IPS DF 6.9 (cell line): ENCODE results near the gene NFATC2.
"Not testable (repeated sequence)": the region's sequence is repeated elsewhere in the genome, so short reads cannot be mapped to it uniquely, and the experiment has no call there.

Experiments used
- DNase-seq: peaks from one replicate; pipeline ENCODE4 v3.0.0-alpha.2; 2013; ENCODE audit warnings: low read depth, low spot score
- H3K27ac ChIP-seq: one replicate; pipeline ENCODE4 v1.5.1; 2013; ENCODE audit warnings: low read length, control low read depth
- H3K27me3 ChIP-seq: 2 replicates; pipeline ENCODE4 v1.6.1; 2013; ENCODE audit warnings: mild to moderate bottlenecking, low read length; ENCODE audit not compliant: control insufficient read depth, insufficient read depth
- H3K36me3 ChIP-seq: 2 replicates; pipeline ENCODE4 v1.6.1; 2013; ENCODE audit warnings: low read length; ENCODE audit not compliant: control insufficient read depth, insufficient read depth
- H3K4me1 ChIP-seq: 2 replicates; pipeline ENCODE4 v1.6.1; 2013; ENCODE audit warnings: low read length; ENCODE audit not compliant: control insufficient read depth, insufficient read depth
- H3K4me3 ChIP-seq: 2 replicates; pipeline ENCODE4 v1.5.1; 2013; ENCODE audit warnings: mild to moderate bottlenecking, low read length
- H3K9me3 ChIP-seq: 2 replicates; pipeline ENCODE4 v1.6.1; 2013; ENCODE audit warnings: low read length, inconsistent platforms; ENCODE audit not compliant: control insufficient read depth, insufficient read depth
- WGBS: extraction: QIAGEN DNeasy Blood & Tissue Kit; methylation state at CpG from one replicate; pipeline ENCODE4 v1.1.7; 2013; ENCODE audit warnings: mixed read lengths, missing lambda C conversion rate; ENCODE audit not compliant: insufficient read length, insufficient coverage; 5-methylcytosine and 5-hydroxymethylcytosine counted together

Gene NFATC2

GRCh38 chr20:51462566-51463276 lies 79.8 kb downstream of the NFATC2 start:
- Histone ChIP-seq H3K4me3 (no peak overlapping the region), H3K4me1 (peaks cover 3% of the 10 kb centered on the region), H3K27ac (no peak overlapping the region), H3K9me3 (no peaks in the 10 kb centered on the region), H3K36me3 (no peaks in the 10 kb centered on the region; the same call in 1 of the 2 replicates), H3K27me3 (no peaks in the 10 kb centered on the region)
- DNase-seq, result no peak
- no CpG with 5 or more reads among the region's 12 CpGs for WGBS

DNA sequence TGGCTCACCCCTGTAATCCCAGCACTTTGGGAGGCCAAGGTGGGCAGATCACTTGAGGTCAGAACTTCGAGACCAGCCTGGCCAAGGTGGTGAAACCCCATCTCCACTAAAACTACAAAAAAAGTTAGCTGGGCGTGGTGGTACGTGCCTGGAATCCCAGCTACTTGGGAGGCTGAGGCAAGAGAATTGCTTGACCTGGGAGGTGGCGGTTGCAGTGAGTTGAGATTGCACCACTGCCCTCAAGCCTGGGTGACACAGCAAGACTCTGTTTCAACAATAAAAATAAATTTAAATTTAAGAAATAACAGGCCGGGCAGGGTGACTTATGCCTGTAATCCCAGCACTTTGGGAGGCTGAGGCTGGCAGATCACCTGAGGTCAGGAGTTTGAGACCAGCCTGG lies 80.7 kb downstream of the NFATC2 start:
- H3K27ac ChIP-seq, DNase-seq, H3K4me3 ChIP-seq, H3K9me3 ChIP-seq, H3K4me1 ChIP-seq, H3K27me3 ChIP-seq, H3K36me3 ChIP-seq: not testable (repeated sequence)
- no CpG with 5 or more reads among the region's 5 CpGs for WGBS

GRCh38 chr20:51461306-51461705 lies 81.2 kb downstream of the NFATC2 start:
- no peak overlapping the region for H3K4me3 ChIP-seq
- DNase-seq, result no peak
- no peak overlapping the region for H3K27ac ChIP-seq
- H3K4me1 ChIP-seq, result peaks cover 3% of the 10 kb centered on the region
- no CpG with 5 or more reads among the region's 8 CpGs for WGBS
- no peaks in the 10 kb centered on the region; the same call in 1 of the 2 replicates for H3K36me3 ChIP-seq
- H3K9me3 ChIP-seq, result no peaks in the 10 kb centered on the region
- H3K27me3 ChIP-seq, result no peaks in the 10 kb centered on the region

DNA sequence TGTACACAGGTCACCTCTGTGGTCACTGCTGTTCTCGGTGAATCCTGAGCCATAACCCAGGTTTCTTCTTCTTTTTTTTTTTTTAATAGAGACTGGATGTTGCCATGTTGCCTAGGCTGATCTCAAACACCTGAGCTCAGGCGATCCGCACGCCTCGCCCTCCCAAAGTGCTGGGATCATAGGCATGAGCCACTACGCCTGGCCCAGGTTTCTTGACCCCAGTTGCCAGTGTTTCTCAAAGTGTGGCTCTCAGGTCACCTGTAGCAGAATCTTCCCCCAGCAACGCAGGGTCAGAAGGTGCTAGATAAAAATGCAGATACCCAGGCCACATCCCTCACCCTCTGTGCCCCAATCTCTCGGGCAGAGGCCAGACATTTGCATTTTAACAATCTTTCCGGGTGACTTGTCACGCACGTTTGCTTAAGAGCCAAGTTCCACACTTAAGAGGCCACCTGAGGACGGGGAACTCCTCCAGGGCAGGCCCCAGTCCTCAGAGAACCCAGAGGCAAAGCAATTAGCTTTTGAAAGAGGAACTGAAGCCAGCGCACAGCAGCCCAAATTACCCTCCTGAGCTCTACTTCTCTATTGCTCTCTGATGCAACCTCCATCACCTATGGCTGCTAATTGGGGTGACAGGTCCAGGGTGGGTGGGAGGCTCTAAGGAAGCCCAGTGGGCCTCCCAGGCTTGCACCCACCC lies 81.8 kb downstream of the NFATC2 start:
- H3K36me3 ChIP-seq, result no peaks in the 10 kb centered on the region; the same call in 1 of the 2 replicates
- H3K4me3 ChIP-seq, result no peak overlapping the region
- no peak for DNase-seq
- WGBS, result no CpG with 5 or more reads among the region's 13 CpGs
- H3K4me1 ChIP-seq, result peaks cover 3% of the 10 kb centered on the region
- no peaks in the 10 kb centered on the region for H3K9me3 ChIP-seq
- H3K27me3 ChIP-seq, result no peaks in the 10 kb centered on the region
- no peak overlapping the region for H3K27ac ChIP-seq

GRCh38 chr20:51460163-51460562 lies 82.4 kb downstream of the NFATC2 start:
- DNase-seq, result no peak
- no peak overlapping the region for H3K27ac ChIP-seq
- no peaks in the 10 kb centered on the region for H3K9me3 ChIP-seq
- WGBS, result no CpG with 5 or more reads among the region's 3 CpGs
- no peaks in the 10 kb centered on the region; the same call in 1 of the 2 replicates for H3K36me3 ChIP-seq
- H3K27me3 ChIP-seq, result no peaks in the 10 kb centered on the region
- peaks cover 3% of the 10 kb centered on the region for H3K4me1 ChIP-seq
- no peak overlapping the region for H3K4me3 ChIP-seq

GRCh38 chr20:51458751-51459439 lies 83.6 kb downstream of the NFATC2 start:
- no peaks in the 10 kb centered on the region for H3K9me3 ChIP-seq
- H3K36me3 ChIP-seq, result no peaks in the 10 kb centered on the region; the same call in 1 of the 2 replicates
- no peak overlapping the region for H3K4me3 ChIP-seq
- no peak for DNase-seq
- no peaks in the 10 kb centered on the region for H3K27me3 ChIP-seq
- peaks cover under 1% of the 10 kb centered on the region; the same call in 1 of the 2 replicates for H3K4me1 ChIP-seq
- H3K27ac ChIP-seq, result no peak overlapping the region
- no CpG with 5 or more reads among the region's 13 CpGs for WGBS

GRCh38 chr20:51457533-51457932 lies 85.0 kb downstream of the NFATC2 start:
- no CpG with 5 or more reads among the region's 3 CpGs for WGBS
- H3K27me3 ChIP-seq, result no peaks in the 10 kb centered on the region
- no peak for DNase-seq
- H3K27ac ChIP-seq, result no peak overlapping the region
- H3K9me3 ChIP-seq, result no peaks in the 10 kb centered on the region
- H3K4me1 ChIP-seq, result no peaks in the 10 kb centered on the region; the same call in 1 of the 2 replicates
- H3K4me3 ChIP-seq, result no peak overlapping the region
- H3K36me3 ChIP-seq, result no peaks in the 10 kb centered on the region

- H3K36me3 ChIP-seq, result no peaks in the 10 kb centered on the region
- no peaks in the 10 kb centered on the region for H3K9me3 ChIP-seq
- H3K27me3 ChIP-seq, result no peaks in the 10 kb centered on the region
- no peak overlapping the region for H3K27ac ChIP-seq
- no peaks in the 10 kb centered on the region; the same call in 1 of the 2 replicates for H3K4me1 ChIP-seq
- H3K4me3 ChIP-seq, result no peak overlapping the region
- no peak for DNase-seq
- no CpG with 5 or more reads among the region's 24 CpGs for WGBS
Measured at GRCh38 chr20:51456511-51457509, 85.7 kb downstream of the NFATC2 start.

GRCh38 chr20:51454250-51454865 lies 88.2 kb downstream of the NFATC2 start:
- no peaks in the 10 kb centered on the region for H3K36me3 ChIP-seq
- no peaks in the 10 kb centered on the region for H3K9me3 ChIP-seq
- H3K4me1 ChIP-seq, result no peaks in the 10 kb centered on the region; the same call in 1 of the 2 replicates
- no peak overlapping the region for H3K4me3 ChIP-seq
- no peak overlapping the region for H3K27ac ChIP-seq
- no CpG with 5 or more reads among the region's 9 CpGs for WGBS
- H3K27me3 ChIP-seq, result no peaks in the 10 kb centered on the region
- DNase-seq, result no peak
